HG02885 (cell line): ENCODE results near the gene SLC34A1.
A peak's percentile ranks its signal among the peaks of the same experiment; 100 is the strongest.
"Not testable (repeated sequence)": the region's sequence is repeated elsewhere in the genome, so short reads cannot be mapped to it uniquely, and the experiment has no call there.

ENCODE experiments used
- ATAC-seq: cut with Tn5 transposase; IDR thresholded peaks from one replicate; pipeline ENCODE4 v1.9.1; 2021; ENCODE audit warnings: mild to moderate bottlenecking; ENCODE audit not compliant: unreplicated experiment, poor library complexity

SLC34A1 gene

GRCh38 chr5:177354711-177355110 is 29.5 kb upstream of the SLC34A1 start:
- no peak for ATAC-seq

- ATAC-seq, result no peak
These were observed 28.9 kb upstream of the SLC34A1 start for GRCh38 chr5:177355162-177355867.

- ATAC-seq, result no peak
These were observed 28.4 kb upstream of the SLC34A1 start for GRCh38 chr5:177355868-177356168.

- ATAC-seq, result no peak
These were observed 27.5 kb upstream of the SLC34A1 start for GRCh38 chr5:177356746-177357145.

- no peak for ATAC-seq
These were observed 27.1 kb upstream of the SLC34A1 start for GRCh38 chr5:177357146-177357458.

- ATAC-seq, result peak; percentile 93
These were observed 26.5 kb upstream of the SLC34A1 start, which contains the start of gene RGS14 for GRCh38 chr5:177357459-177358351. TSS of gene RGS14 (plus strand) at chr5:177357924. CDS start at chr5:177358025, 101 bp downstream.

GRCh38 chr5:177358370-177358819 is 25.8 kb upstream of the SLC34A1 start:
- no peak for ATAC-seq

GRCh38 chr5:177359451-177359851 is 24.8 kb upstream of the SLC34A1 start:
- no peak for ATAC-seq

GRCh38 chr5:177359860-177360259 is 24.4 kb upstream of the SLC34A1 start:
- no peak for ATAC-seq

- ATAC-seq, result not testable (repeated sequence)
These were observed 23.5 kb upstream of the SLC34A1 start for GRCh38 chr5:177360740-177361139.

GRCh38 chr5:177361418-177362291 is 22.6 kb upstream of the SLC34A1 start:
- ATAC-seq, result no peak

GRCh38 chr5:177362292-177362609 is 22.0 kb upstream of the SLC34A1 start:
- ATAC-seq, result no peak

GRCh38 chr5:177362610-177363507 is 21.4 kb upstream of the SLC34A1 start:
- peak; percentile 44 for ATAC-seq

- ATAC-seq, result no peak
These were observed 20.7 kb upstream of the SLC34A1 start for GRCh38 chr5:177363565-177363964.

GRCh38 chr5:177364159-177364962 is 19.9 kb upstream of the SLC34A1 start:
- peak; percentile 40 for ATAC-seq

GRCh38 chr5:177365845-177366527 is 18.2 kb upstream of the SLC34A1 start:
- no peak for ATAC-seq

GRCh38 chr5:177366528-177367322 is 17.5 kb upstream of the SLC34A1 start:
- ATAC-seq, result no peak
